Measurements from ENCODE around the gene APBA2. TPM values are rescaled to one million over a fixed set of nuclear protein-coding genes. Genes with fewer than 3 reads are reported as not detected.

The APBA2 gene
- total RNA-seq, 1 experiment from 2014 or later, result 0.31 TPM

GRCh38 chr15:29121907-29122306, 236.1 kb downstream of the APBA2 start:
- ATAC-seq, result no peak
- ChIA-PET CTCF (no interaction called here), POLR2A (no interaction called here)
- Histone ChIP-seq H3K4me1 (ENCODE audit: control insufficient read depth, insufficient read depth, low read length) (no peaks in the 10 kb centered on the region), H3K27me3 (ENCODE audit: control insufficient read depth, insufficient read depth, low read length) (no peaks in the 10 kb centered on the region), H3K36me3 (ENCODE audit: control insufficient read depth, insufficient read depth, low read length) (no peaks in the 10 kb centered on the region), H3K9me3 (ENCODE audit: control insufficient read depth, insufficient read depth, low read depth, low read length) (no peaks in the 10 kb centered on the region), H3K4me3 (ENCODE audit: low read depth in 2 of 2, low read length in 2 of 2) (no peak overlapping the region), H3K27ac (ENCODE audit: low read length) (no peak overlapping the region)
- in situ Hi-C loops (cut with HindIII; ENCODE audit: low pct_unique_long_range_greater_than_20kb, low sequenced_read_pairs) (no loop called here), intact Hi-C loops (cut with micrococcal nuclease; ENCODE audit: unreplicated experiment) (no loop called here)
- BruUV-seq (replicated peaks), result no TSS peak
- DNase-seq (ENCODE audit: low read depth, low spot score), result no peak
- TF ChIP-seq SIN3A (IDR thresholded peaks at IDR 0.05; ENCODE audit: borderline replicate concordance, insufficient read depth, low read depth, low read length) (no peak), REST (IDR thresholded peaks at IDR 0.05; ENCODE audit: insufficient read depth in 1 of 2, low read depth in 2 of 2, low read length in 1 of 2) (no peak), TCF7L2 (IDR thresholded peaks at IDR 0.05; ENCODE audit: low read depth, low read length) (no peak), POLR2AphosphoS5 (IDR thresholded peaks at IDR 0.05; ENCODE audit: low read depth, low read length) (no peak), CTCF (IDR thresholded peaks at IDR 0.05) (no peak)

GRCh38 chr15:29122506-29122905, 236.7 kb downstream of the APBA2 start:
- no peak for TF ChIP-seq POLR2AphosphoS5 (IDR thresholded peaks at IDR 0.05; ENCODE audit: low read depth, low read length)
- TF ChIP-seq TCF7L2 (IDR thresholded peaks at IDR 0.05; ENCODE audit: low read depth, low read length), result no peak
- TF ChIP-seq SIN3A (IDR thresholded peaks at IDR 0.05; ENCODE audit: borderline replicate concordance, insufficient read depth, low read depth, low read length), result no peak
- no peak for TF ChIP-seq REST (IDR thresholded peaks at IDR 0.05; ENCODE audit: insufficient read depth in 1 of 2, low read depth in 2 of 2, low read length in 1 of 2)
- no peak for TF ChIP-seq CTCF (IDR thresholded peaks at IDR 0.05)
- in situ Hi-C loops (cut with HindIII; ENCODE audit: low pct_unique_long_range_greater_than_20kb, low sequenced_read_pairs) (no loop called here), intact Hi-C loops (cut with micrococcal nuclease; ENCODE audit: unreplicated experiment) (no loop called here)
- Histone ChIP-seq H3K4me3 (ENCODE audit: low read depth in 2 of 2, low read length in 2 of 2) (no peak overlapping the region), H3K4me1 (ENCODE audit: control insufficient read depth, insufficient read depth, low read length) (no peaks in the 10 kb centered on the region), H3K9me3 (ENCODE audit: control insufficient read depth, insufficient read depth, low read depth, low read length) (no peaks in the 10 kb centered on the region), H3K27ac (ENCODE audit: low read length) (no peak overlapping the region), H3K27me3 (ENCODE audit: control insufficient read depth, insufficient read depth, low read length) (no peaks in the 10 kb centered on the region), H3K36me3 (ENCODE audit: control insufficient read depth, insufficient read depth, low read length) (no peaks in the 10 kb centered on the region)
- ChIA-PET POLR2A (no interaction called here), CTCF (no interaction called here)
- ATAC-seq (no peak), DNase-seq (ENCODE audit: low read depth, low spot score) (no peak)
- BruUV-seq (replicated peaks), result no TSS peak
